Measurements from ENCODE around the gene PAK4. TPM values are rescaled to one million over a fixed set of nuclear protein-coding genes. Genes with fewer than 3 reads are reported as not detected.
A peak's percentile ranks its signal among the peaks of the same experiment; 100 is the strongest.

The PAK4 gene
- polyA plus RNA-seq, 1 experiment, result 10.4 TPM

DNA sequence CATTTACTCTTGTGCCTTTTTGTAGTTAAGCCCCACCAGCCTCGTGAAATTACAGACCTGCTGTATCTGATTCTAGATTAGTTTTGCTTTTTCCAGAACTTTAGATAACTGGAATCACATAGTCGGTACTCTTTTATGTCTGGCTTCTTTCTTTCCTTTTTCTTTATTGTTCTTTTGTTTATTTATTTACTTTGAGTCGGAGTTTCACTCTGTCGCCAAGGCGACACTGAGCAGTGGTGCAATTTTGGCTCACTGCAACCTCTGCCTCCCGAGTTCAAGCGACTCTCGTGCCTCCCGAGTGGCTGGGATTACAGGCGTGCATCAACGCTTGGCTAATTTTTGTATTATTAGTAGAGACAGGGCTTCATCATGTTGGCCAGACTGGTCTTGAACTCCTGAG lies 65.2 kb downstream of the PAK4 start:
- ChIA-PET CTCF (interaction anchor here (0.9 kb wide), 1 partner anchor 68 kb away, joined by 3 read pairs; no protein-coding TSS in a partner anchor), POLR2A (no interaction called here)
- Histone ChIP-seq H3K4me3 (ENCODE audit: low read depth, low read length) (no peak overlapping the region), H3K27ac (ENCODE audit: low read depth, low read length) (no peak overlapping the region), H3K9me3 (ENCODE audit: control insufficient read depth, insufficient read depth, low read length) (no peaks in the 10 kb centered on the region), H3K27me3 (ENCODE audit: control insufficient read depth, insufficient read depth, low read length) (peaks cover 16% of the 10 kb centered on the region)
- DNase-seq (ENCODE audit: low read depth, low spot score), result no peak
- TF ChIP-seq, protein P1, sequence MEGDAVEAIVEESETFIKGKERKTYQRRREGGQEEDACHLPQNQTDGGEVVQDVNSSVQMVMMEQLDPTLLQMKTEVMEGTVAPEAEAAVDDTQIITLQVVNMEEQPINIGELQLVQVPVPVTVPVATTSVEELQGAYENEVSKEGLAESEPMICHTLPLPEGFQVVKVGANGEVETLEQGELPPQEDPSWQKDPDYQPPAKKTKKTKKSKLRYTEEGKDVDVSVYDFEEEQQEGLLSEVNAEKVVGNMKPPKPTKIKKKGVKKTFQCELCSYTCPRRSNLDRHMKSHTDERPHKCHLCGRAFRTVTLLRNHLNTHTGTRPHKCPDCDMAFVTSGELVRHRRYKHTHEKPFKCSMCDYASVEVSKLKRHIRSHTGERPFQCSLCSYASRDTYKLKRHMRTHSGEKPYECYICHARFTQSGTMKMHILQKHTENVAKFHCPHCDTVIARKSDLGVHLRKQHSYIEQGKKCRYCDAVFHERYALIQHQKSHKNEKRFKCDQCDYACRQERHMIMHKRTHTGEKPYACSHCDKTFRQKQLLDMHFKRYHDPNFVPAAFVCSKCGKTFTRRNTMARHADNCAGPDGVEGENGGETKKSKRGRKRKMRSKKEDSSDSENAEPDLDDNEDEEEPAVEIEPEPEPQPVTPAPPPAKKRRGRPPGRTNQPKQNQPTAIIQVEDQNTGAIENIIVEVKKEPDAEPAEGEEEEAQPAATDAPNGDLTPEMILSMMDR (IDR thresholded peaks at IDR 0.05; ENCODE audit: low read depth, low read length), result no peak

DNA sequence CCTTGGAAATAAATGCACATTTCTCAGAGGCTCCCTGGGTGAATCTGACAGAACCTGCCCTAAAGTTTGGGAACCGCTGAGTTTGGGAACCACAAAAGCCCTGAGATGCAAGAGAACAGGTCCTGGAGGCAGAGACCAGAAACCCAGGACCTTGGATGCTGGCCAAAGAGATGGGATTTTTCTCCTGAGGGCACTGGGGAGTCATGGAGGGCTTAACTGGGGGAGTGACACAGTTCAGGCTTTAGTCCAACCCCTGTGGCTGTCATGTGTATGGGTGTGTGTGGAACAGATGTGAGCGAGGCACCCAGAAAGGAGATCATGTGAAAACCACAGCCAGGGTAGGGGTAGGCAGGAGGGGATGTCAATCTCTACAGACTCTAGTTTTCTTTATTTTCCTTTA lies 67.3 kb downstream of the PAK4 start:
- Histone ChIP-seq H3K4me3 (ENCODE audit: low read depth, low read length) (no peak overlapping the region), H3K9me3 (ENCODE audit: control insufficient read depth, insufficient read depth, low read length) (no peaks in the 10 kb centered on the region), H3K27ac (ENCODE audit: low read depth, low read length) (no peak overlapping the region), H3K27me3 (ENCODE audit: control insufficient read depth, insufficient read depth, low read length) (peaks cover 34% of the 10 kb centered on the region)
- CTCF ChIA-PET, result no interaction called here
- TF ChIP-seq, protein P1 (IDR thresholded peaks at IDR 0.05; ENCODE audit: low read depth, low read length), result no peak
- POLR2A ChIA-PET, result no interaction called here
- no peak for DNase-seq (ENCODE audit: low read depth, low spot score)

DNA sequence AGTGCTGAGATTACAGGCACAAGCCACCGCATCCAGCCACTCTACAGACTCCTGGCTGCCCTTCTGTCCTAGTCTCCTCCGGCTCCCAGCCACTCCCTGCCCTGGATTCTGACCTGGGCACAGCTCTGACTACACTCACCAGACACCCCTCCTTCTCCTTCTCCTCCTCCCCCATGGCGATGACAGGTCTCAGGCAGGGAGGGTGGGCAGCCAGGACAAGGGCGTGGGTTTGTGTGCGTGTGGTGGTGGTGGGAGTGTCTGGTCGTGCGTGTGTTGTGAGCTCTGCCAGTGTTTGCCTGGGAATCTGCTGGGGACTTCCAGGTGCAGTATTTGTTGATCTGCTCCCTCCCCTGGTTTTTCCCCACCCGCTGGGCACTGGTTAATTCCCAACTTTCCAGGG lies 68.2 kb downstream of the PAK4 start:
- Histone ChIP-seq H3K27ac (ENCODE audit: low read depth, low read length) (no peak overlapping the region), H3K4me3 (ENCODE audit: low read depth, low read length) (no peak overlapping the region), H3K9me3 (ENCODE audit: control insufficient read depth, insufficient read depth, low read length) (no peaks in the 10 kb centered on the region), H3K27me3 (ENCODE audit: control insufficient read depth, insufficient read depth, low read length) (peaks cover 39% of the 10 kb centered on the region)
- no peak for DNase-seq (ENCODE audit: low read depth, low spot score)
- ChIA-PET POLR2A (no interaction called here), CTCF (interaction anchor here (0.6 to 0.8 kb wide), 2 partner anchors 11 to 162 kb away, joined by 3 to 4 read pairs; partner anchors contain the start of genes FBXO27 and SYCN)
- TF ChIP-seq, protein P1 (IDR thresholded peaks at IDR 0.05; ENCODE audit: low read depth, low read length), result no peak

DNA sequence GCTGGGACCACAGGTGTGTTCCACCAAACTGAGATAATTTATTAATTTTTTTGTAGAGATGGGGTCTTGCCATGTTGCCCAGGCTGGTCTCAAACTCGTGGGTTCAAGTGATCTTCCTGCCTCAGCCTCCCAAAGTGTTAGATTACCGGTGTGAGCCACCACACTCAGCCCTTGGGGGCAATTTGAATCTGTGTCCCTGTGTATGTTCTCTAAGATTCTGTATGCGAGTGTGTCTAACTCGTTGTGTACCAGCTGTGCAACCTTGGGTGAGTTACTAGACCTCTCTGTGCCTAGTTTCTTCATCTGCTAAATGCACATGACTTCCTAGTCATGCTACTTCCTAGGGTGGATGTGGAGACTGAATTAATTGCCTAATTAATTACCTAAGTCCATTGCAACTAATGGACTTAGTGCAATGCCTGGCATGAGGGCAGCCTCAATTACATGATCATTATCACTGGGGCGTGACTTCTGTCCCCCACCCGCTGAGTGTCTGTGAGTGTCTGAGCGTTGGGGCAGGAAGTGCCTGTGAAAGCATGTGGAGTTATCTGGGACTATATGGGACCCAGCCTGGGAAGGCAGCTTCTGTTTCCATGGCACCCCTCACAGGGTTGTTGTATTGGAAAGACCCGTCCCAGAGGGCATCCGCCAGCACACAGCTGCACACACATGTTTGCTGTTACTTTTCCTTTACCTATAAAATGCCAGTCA lies 69.4 kb downstream of the PAK4 start:
- CTCF ChIA-PET, result no interaction called here
- H3K9me3 ChIP-seq (ENCODE audit: control insufficient read depth, insufficient read depth, low read length), result no peaks in the 10 kb centered on the region; the same call in 1 of the 2 replicates
- POLR2A ChIA-PET, result interaction anchor here (0.6 kb wide), 3 partner anchors 42 to 807 kb away, joined by 3 to 4 read pairs (median 4); no protein-coding TSS in a partner anchor
- H3K27me3 ChIP-seq (ENCODE audit: control insufficient read depth, insufficient read depth, low read length), result peaks cover 42% of the 10 kb centered on the region
- no peak for DNase-seq (ENCODE audit: low read depth, low spot score)
- peak overlapping the region; percentile 21 for H3K27ac ChIP-seq (ENCODE audit: low read depth, low read length)
- H3K4me3 ChIP-seq (ENCODE audit: low read depth, low read length), result no peak overlapping the region
- TF ChIP-seq, protein P1 (IDR thresholded peaks at IDR 0.05; ENCODE audit: low read depth, low read length), result no peak

DNA sequence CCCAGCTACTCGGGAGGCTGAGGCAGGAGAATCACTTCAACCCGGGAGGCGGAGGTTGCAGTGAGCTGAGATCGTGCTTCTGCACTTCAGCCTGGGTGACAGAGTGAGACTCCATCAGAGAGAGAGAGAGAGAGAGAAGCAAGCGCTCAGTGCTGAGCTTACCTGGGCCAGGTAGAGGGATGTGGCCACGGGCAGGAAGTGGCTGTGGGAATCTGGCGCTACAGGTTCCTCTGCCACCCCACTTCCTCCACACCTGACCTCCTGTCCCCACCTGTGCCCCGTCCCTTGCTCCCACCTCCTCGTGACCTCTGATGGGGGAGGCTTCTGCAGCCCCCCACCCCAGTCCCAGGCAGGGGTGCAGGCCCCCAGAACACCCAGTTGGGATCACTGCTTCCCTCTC lies 70.2 kb downstream of the PAK4 start:
- H3K4me3 ChIP-seq (ENCODE audit: low read depth, low read length), result no peak overlapping the region
- H3K9me3 ChIP-seq (ENCODE audit: control insufficient read depth, insufficient read depth, low read length), result no peaks in the 10 kb centered on the region; the same call in 1 of the 2 replicates
- H3K27ac ChIP-seq (ENCODE audit: low read depth, low read length), result no peak overlapping the region
- peaks cover 45% of the 10 kb centered on the region for H3K27me3 ChIP-seq (ENCODE audit: control insufficient read depth, insufficient read depth, low read length)
- TF ChIP-seq, protein P1 (IDR thresholded peaks at IDR 0.05; ENCODE audit: low read depth, low read length), result no peak
- ChIA-PET CTCF (no interaction called here), POLR2A (interaction anchor here (0.6 kb wide), 3 partner anchors 43 to 808 kb away, joined by 3 to 4 read pairs (median 4); no protein-coding TSS in a partner anchor)
- DNase-seq (ENCODE audit: low read depth, low spot score), result no peak

Measured in AG04450 (cell line).